Fibroblast of the aortic adventitia (primary cell): Measurements from ENCODE around the gene EIF3A. TPM values are rescaled to one million over a fixed set of nuclear protein-coding genes. Genes with fewer than 3 reads are reported as not detected.

ENCODE experiments used
- DNase-seq: peaks from one replicate; pipeline ENCODE4 v3.0.0-alpha.2; 2010; ENCODE audit warnings: low read depth
- H3K4me3 ChIP-seq: 2 replicates; pipeline ENCODE4 v1.5.1; 2011; ENCODE audit warnings: low read depth, mild to moderate bottlenecking, control low read depth, low read length, moderate library complexity
- total RNA-seq: library from RNA; depleted of rRNA; stranded (reverse); fragments of >200 nt; gene quantifications from 2 replicates; pipeline ENCODE4 v1.2.3, GENCODE V29; 2012; ENCODE audit warnings: low replicate concordance
- TF ChIP-seq, protein P1 (sequence below): IDR thresholded peaks from 2 replicates; pipeline ENCODE4 v1.5.1; 2011; ENCODE audit warnings: mild to moderate bottlenecking, low read length, control low read depth, inconsistent platforms; ENCODE audit not compliant: insufficient read depth

EIF3A gene
- total RNA-seq, 1 donor = 144 TPM

- peak; percentile 72 for DNase-seq
- TF ChIP-seq, protein P1, sequence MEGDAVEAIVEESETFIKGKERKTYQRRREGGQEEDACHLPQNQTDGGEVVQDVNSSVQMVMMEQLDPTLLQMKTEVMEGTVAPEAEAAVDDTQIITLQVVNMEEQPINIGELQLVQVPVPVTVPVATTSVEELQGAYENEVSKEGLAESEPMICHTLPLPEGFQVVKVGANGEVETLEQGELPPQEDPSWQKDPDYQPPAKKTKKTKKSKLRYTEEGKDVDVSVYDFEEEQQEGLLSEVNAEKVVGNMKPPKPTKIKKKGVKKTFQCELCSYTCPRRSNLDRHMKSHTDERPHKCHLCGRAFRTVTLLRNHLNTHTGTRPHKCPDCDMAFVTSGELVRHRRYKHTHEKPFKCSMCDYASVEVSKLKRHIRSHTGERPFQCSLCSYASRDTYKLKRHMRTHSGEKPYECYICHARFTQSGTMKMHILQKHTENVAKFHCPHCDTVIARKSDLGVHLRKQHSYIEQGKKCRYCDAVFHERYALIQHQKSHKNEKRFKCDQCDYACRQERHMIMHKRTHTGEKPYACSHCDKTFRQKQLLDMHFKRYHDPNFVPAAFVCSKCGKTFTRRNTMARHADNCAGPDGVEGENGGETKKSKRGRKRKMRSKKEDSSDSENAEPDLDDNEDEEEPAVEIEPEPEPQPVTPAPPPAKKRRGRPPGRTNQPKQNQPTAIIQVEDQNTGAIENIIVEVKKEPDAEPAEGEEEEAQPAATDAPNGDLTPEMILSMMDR = no peak
- H3K4me3 ChIP-seq = peak overlapping the region; percentile 95
These were observed 757 bp downstream of the EIF3A start for GRCh38 chr10:119079599-119080520.

DNA sequence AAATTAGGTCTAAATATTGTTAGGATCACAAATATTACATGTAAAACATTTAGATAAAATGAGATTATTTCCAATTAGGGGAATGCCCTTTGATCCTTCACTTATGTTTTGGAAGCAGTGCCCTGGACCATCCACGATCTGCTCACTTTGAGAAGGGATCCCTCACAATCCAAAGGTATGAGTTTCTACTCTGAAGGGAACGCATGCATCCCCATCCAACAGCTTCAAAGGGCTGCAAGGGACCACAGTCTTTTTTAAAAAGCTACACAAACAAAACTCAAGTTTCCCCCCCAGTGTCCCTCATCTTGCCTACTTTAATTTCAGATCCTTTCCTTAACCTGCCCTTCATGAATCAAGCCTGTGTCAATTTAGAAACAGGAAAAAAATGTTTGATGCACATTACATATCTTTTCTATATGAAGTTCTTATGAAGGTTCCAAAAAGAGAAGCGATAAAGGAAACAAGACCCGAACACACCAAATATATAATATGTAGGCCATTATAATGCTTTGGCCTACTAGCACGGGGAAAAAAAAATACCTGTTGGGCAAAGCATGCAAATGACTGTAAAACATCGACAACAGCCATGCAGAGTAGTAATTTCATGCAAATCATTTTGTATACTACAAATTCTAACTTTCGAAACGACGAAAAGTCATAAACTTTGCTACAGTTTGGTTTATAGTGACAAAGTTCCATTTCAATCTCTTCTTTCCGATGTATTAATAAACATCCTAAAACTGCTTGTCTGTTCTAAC, 2.0 kb downstream of the EIF3A start:
- TF ChIP-seq, protein P1 = no peak
- DNase-seq = no peak
- peak overlapping the region; percentile 95 for H3K4me3 ChIP-seq

DNA sequence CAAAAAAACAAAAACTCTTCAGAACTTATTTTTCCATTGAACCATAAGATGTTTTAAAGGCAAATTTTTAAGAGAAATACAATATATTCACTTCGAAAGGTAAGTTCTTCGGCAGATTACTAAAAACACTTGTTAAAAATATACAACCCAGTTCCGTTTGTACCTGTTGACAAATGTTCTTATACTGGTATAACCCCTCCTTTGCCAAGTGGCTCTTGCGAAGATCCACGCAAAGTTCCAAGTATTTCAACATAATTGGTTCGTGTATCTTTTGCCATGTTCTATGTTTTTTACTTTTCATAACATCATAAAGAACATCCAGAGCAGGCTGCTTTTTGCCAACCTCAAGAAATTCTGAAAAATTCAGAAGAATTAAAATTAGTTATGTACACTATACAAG, 7.0 kb downstream of the EIF3A start:
- H3K4me3 ChIP-seq = no peak overlapping the region
- DNase-seq = no peak
- TF ChIP-seq, protein P1 = no peak

DNA sequence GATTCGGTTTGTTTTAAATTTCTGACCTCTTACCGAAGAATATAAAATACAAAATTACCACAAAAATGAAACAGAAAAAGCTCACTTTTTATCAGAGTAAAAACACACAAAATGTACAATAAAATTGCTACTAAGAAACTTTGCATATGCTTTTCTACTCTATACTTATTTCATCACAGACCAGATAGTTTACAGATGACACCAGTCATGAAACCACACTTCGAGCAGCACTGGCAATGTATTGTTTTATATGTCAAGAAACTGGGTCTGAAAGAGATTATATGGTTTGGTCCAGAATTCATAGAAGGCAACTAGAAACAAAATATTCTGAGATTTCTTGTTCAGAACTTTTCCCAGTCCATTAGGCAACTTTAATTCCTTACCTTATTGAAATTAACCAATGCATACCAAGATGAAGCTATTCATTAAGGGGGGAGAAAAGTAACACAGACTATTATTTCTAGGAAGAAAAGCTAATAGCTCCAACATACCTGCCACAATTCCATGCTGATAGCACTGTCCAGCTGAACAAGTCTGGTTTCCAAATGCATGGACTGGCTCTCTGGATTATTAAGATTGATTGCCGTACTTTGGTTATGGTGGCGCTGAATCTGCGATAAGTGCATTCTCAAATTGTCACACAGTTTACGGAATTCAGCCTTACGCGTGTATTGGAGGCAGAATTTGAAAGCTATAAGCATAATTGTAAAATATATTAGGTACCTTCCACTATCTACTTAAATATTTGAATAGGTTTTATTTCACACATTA, 10.0 kb downstream of the EIF3A start:
- H3K4me3 ChIP-seq = no peak overlapping the region
- DNase-seq = no peak
- TF ChIP-seq, protein P1 = no peak

GRCh38 chr10:119061926-119062325, 18.7 kb downstream of the EIF3A start:
- TF ChIP-seq, protein P1 = no peak
- H3K4me3 ChIP-seq = no peak overlapping the region
- DNase-seq = no peak

DNA sequence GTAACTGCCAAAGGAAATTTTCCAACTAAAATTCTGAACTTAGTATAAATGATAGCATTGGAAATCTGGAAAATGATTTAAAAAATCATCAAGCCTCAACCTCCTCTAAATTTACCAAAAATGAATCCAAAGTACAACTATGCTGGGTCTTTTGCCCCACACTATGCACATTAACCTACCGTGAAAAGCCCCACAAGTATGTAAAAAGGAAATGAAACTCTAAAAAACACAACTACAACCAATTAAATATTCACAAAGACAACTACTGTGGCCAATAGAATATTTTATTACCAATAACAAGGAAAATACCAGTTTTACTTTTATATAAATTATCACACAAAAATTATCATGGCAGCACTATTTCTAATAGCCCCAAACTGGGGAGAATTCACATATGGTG, 19.3 kb downstream of the EIF3A start:
- no peak overlapping the region for H3K4me3 ChIP-seq
- TF ChIP-seq, protein P1 = no peak
- DNase-seq = no peak
